ENCODE results near the gene NAA25.
A peak's percentile ranks its signal among the peaks of the same experiment; 100 is the strongest.
"Not testable (repeated sequence)": the region's sequence is repeated elsewhere in the genome, so short reads cannot be mapped to it uniquely, and the experiment has no call there.

NAA25 gene

DNA sequence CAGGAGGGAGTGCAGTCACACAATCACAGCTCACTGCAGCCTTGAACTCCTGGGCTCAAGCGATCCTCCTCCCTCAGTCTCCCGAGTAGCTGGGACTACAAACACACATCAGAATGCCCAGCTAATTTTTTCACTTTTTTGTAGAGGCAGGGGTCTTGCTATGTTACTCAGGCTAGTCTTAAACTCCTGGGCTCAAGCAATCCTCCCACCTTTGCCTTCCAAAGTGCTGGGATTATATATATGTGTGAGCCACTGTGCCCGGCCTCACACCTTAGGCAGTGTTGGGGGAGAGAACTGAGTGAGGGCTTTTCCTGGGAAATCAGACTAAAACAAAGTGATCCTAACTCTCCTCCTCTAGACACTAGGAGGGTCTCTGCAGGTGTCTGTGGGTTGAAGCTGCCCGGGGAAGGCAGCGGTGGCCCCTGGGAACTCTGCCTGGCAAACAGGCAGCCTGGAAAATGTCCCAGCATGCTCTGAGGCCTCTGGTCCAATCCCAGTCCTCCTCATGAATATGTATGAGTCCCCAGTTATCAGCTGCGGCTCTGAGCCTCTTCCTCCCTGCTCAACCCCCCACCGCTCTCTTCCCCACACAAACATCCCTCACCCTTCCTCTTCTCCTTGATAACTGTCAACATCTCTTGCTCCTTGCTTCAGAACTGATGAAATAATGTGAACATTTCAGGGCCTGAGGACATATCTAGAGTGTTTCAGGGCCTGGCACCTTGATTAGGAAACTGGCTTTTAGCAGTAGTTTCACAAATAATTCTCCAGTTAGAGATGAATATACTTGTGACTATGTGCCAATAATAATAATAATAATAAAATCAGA is 7.9 kb upstream of the NAA25 start:
- peak overlapping the region; percentile 69 for H3K27ac ChIP-seq (ENCODE audit: low read depth, low read length, severe bottlenecking)
- WGBS, 2 experiments (ENCODE audit: insufficient coverage in 2 of 2) = 26 to 35% methylated on average over 6 of the region's 7 CpGs
- no peaks in the 10 kb centered on the region for H3K36me3 ChIP-seq (ENCODE audit: control insufficient read depth, insufficient read depth, low read length)
- no peak overlapping the region for H3K4me3 ChIP-seq (ENCODE audit: extremely low read depth, insufficient read depth, low read length, poor library complexity, severe bottlenecking)
- H3K4me1 ChIP-seq (ENCODE audit: control insufficient read depth, insufficient read depth, low read length, poor library complexity, severe bottlenecking) = peaks cover 16% of the 10 kb centered on the region
- no peaks in the 10 kb centered on the region for H3K9me3 ChIP-seq (ENCODE audit: control insufficient read depth, low read length)

DNA sequence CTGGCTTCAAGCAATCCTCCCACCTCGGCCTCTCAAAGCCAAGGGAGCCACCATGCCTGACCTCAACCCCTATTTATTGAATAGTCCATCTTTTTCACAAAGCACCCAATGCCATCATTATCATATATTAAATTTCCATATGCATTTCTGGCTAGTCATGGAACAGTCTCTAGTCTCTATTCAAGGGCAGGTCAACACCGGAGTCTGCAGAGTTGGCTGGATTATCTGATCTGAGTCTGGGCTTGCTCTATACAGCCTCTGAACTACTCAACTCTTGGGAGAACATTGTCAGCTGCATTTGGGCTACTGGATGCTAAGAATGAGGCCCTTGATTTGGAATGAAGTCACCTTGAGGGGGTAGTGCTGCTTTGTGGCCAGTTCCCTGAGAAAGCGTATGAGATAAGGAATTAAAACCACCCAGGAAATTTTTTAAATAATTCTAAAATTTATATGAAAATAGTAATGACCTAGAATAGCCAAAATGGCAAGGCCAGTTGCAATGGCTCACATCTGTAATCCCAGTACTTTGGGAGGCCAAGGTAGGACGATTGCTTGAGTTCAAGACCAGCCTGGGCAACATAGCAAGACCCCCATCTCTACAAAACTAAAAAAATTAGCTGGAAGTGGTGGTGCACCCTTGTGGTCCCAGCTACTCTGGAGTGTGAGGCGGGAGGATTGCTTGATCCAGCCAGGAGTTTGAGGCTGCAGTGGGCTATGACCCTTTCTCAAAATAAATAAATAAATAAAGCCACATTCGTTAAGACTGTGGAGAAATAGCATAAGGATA is 6.9 kb upstream of the NAA25 start:
- Histone ChIP-seq H3K9me3 (ENCODE audit: control insufficient read depth, low read length) (no peaks in the 10 kb centered on the region), H3K36me3 (ENCODE audit: control insufficient read depth, insufficient read depth, low read length) (no peaks in the 10 kb centered on the region), H3K27ac (ENCODE audit: low read depth, low read length, severe bottlenecking) (no peak overlapping the region), H3K4me3 (ENCODE audit: extremely low read depth, insufficient read depth, low read length, poor library complexity, severe bottlenecking) (no peak overlapping the region), H3K4me1 (ENCODE audit: control insufficient read depth, insufficient read depth, low read length, poor library complexity, severe bottlenecking) (peaks cover 16% of the 10 kb centered on the region)
- WGBS, 2 experiments (ENCODE audit: insufficient coverage in 2 of 2) = 88 to 100% methylated on average over 1 to 3 of the region's 6 CpGs

DNA sequence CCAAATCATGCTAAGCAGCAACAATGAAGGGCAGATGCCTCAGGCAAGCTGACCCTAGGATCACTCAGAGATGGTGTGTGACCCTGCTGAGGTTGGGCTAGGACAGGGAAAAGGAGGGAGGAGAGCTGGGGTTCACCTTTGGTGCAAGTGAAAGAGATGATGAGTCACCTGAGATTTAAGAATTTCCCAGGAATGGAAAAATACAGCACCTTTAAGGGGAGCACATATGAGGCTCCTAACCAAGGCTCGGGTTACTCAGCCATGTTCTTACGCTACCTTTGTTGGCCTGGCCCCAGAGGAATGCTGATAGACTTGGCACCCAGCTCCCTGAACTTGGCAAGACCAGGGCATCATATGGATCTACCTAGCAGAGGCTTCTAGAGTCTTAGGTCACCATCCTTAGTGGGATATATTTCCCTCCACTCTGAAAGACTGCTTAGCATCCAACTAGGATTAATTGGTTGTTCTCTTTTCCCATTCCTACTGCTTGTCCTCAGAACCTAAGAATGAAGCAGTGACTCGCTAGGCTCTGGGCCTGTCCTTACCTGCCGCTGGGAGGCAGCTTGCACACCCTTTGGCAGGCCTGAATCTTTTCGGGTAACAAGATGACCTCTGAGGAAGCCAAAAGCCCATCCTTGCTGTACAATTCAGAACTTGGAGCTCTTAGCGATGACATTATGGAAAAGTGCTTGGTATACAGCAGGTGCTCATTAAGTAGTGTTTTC is 4.0 kb upstream of the NAA25 start:
- Histone ChIP-seq H3K9me3 (ENCODE audit: control insufficient read depth, low read length) (no peaks in the 10 kb centered on the region), H3K27ac (ENCODE audit: low read depth, low read length, severe bottlenecking) (no peak overlapping the region), H3K4me1 (ENCODE audit: control insufficient read depth, insufficient read depth, low read length, poor library complexity, severe bottlenecking) (peaks cover 18% of the 10 kb centered on the region), H3K36me3 (ENCODE audit: control insufficient read depth, insufficient read depth, low read length) (no peaks in the 10 kb centered on the region), H3K4me3 (ENCODE audit: extremely low read depth, insufficient read depth, low read length, poor library complexity, severe bottlenecking) (no peak overlapping the region)
- 93 to 94% methylated on average over 5 to 6 of the region's 6 CpGs for WGBS, 2 experiments (ENCODE audit: insufficient coverage in 2 of 2)

DNA sequence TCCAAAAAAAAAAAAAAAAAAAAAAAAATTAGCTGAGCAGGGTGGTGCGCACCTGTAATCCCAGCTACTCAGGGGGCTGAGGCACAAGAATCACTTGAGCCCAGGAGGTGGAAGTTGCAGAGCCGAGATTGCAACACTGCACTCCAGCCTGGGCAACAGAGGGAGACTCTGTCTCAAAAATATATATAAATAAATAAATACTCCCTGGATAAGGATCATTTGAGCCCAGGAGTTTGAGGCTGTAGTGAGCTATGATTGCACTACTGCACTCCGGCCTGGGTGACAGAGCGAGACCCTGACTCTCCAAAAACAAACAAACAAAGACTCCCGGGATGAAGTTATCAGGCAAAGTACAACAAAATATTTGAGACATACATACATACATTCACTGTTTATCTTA is 3.3 kb upstream of the NAA25 start:
- no peaks in the 10 kb centered on the region for H3K36me3 ChIP-seq (ENCODE audit: control insufficient read depth, insufficient read depth, low read length)
- H3K27ac ChIP-seq (ENCODE audit: low read depth, low read length, severe bottlenecking) = no peak overlapping the region
- no peaks in the 10 kb centered on the region for H3K9me3 ChIP-seq (ENCODE audit: control insufficient read depth, low read length)
- WGBS, 2 experiments (ENCODE audit: insufficient coverage in 2 of 2) = 88% methylated on average over 5 of the region's 5 CpGs; no CpG with 5 or more reads in 1 of the 2 experiments
- peaks cover 22% of the 10 kb centered on the region for H3K4me1 ChIP-seq (ENCODE audit: control insufficient read depth, insufficient read depth, low read length, poor library complexity, severe bottlenecking)
- no peak overlapping the region for H3K4me3 ChIP-seq (ENCODE audit: extremely low read depth, insufficient read depth, low read length, poor library complexity, severe bottlenecking)

DNA sequence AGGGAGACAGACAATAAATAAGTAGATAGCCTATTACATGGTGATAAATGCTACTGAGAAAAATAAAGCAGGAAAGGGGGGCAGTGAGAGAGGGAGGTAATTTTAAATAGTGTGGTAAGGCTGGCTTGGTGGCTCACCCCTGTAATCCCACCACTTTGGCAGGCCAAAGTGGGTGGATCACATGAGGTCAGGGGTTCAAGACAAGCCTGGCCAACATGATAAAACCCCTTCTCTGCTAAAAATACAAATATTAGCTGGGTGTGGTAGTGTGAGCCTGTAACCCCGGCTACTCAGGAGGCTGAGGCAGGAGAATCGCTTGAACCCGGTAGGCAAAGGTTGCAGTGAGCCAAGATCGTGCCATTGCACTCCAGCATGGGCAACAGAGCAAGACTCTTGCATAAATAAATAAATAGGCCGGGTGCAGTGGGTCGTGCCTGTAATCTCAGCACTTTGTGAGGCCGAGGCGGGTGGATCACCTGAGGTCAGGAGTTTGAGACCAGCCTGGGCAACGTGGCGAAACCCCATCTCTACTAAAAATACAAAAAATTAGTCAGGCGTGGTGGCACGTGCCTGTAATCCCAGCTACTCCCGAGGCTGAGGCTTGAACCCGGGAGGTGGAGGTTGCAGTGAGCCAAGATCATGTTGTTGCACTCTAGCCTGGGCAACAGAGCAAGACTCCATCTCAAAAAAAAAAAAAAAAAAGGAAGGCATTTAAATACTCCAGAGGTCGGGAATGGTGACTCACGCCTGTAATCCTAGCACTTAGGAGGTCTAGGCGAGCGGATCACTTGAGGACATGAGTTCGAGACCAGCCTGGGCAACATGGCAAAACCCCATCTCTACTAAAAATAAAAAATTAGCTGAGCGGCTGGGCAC is 2.4 kb upstream of the NAA25 start:
- peaks cover 21% of the 10 kb centered on the region for H3K4me1 ChIP-seq (ENCODE audit: control insufficient read depth, insufficient read depth, low read length, poor library complexity, severe bottlenecking)
- 93 to 99% methylated on average over 9 to 14 of the region's 20 CpGs for WGBS, 2 experiments (ENCODE audit: insufficient coverage in 2 of 2)
- H3K9me3 ChIP-seq (ENCODE audit: control insufficient read depth, low read length); H3K4me3 ChIP-seq (ENCODE audit: extremely low read depth, insufficient read depth, low read length, poor library complexity, severe bottlenecking); H3K36me3 ChIP-seq (ENCODE audit: control insufficient read depth, insufficient read depth, low read length); H3K27ac ChIP-seq (ENCODE audit: low read depth, low read length, severe bottlenecking): not testable (repeated sequence)

DNA sequence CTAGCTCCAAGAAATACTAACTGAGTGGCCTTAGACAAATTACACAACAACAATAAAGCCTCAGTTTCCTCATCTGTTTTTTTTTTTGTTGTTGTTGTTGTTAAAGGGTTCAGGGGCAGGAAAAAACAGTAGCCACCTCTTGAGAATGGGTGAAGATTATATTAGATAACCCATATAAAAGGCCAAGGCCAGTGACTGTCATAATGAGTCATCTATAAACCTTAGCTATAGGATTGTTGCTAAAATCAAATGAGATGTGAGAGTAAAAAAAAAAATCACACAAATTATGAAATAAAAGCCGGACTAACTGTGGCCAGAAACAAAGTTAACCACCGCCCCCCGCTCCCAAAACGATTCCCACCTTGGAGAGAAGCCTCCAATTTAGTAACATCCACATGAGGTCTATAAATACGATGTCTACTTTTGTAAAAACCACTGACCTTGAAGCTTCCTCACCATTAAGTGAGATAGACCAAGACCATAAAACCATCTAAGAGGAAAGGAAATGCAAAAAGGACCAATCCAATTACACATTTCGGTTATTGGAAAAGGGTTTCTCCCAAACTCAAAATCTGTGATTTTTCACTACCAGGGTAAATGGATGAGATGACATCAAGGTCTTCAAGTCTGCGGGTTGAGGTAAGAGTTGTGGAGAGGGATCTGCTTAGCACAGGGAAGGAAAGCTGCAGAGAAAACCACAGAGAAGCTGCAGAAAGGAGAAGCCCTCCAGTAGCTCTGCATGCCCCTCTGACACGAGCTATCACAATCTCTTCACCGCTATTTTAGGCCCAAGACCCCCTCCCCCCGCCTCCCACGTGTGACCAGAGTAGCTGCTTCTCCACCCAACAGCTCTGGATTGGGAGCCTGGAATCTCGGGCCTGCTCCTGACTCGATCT is 1.0 kb downstream of the NAA25 start:
- 12 to 27% methylated on average over 9 of the region's 13 CpGs for WGBS, 2 experiments (ENCODE audit: insufficient coverage in 2 of 2)

DNA sequence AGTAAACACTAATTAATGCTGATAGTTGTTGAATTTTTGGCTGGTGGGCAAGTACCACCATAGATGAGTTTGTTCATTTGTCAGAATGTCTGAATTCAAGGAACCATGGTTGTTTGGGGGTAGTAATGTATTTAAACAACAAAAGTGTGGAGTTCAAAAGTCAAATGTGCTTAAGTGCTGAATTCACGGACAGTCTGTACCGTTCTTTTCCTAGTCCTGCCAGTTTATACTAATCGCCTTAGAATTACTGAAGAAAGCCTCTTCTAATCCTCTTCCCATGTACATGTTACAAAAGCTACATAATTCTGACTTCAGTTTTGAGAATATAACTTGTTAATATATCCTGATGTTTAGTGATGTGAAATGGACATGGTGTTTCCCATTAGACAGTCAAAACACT is 2.7 kb downstream of the NAA25 start:
- Histone ChIP-seq H3K27ac (ENCODE audit: low read depth, low read length, severe bottlenecking) (no peak overlapping the region), H3K4me1 (ENCODE audit: control insufficient read depth, insufficient read depth, low read length, poor library complexity, severe bottlenecking) (peaks cover 22% of the 10 kb centered on the region), H3K36me3 (ENCODE audit: control insufficient read depth, insufficient read depth, low read length) (peaks cover 45% of the 10 kb centered on the region), H3K4me3 (ENCODE audit: extremely low read depth, insufficient read depth, low read length, poor library complexity, severe bottlenecking) (no peak overlapping the region), H3K9me3 (ENCODE audit: control insufficient read depth, low read length) (no peaks in the 10 kb centered on the region)
- WGBS, 2 experiments (ENCODE audit: insufficient coverage in 2 of 2) = 90 to 96% methylated on average over 2 to 3 of the region's 3 CpGs

More for the DNA sequence above, 1.0 kb downstream of the NAA25 start:
- H3K9me3 ChIP-seq (ENCODE audit: control insufficient read depth, low read length) = no peaks in the 10 kb centered on the region
- peak overlapping the region; percentile 83 for H3K27ac ChIP-seq (ENCODE audit: low read depth, low read length, severe bottlenecking)
- H3K4me1 ChIP-seq (ENCODE audit: control insufficient read depth, insufficient read depth, low read length, poor library complexity, severe bottlenecking) = peaks cover 28% of the 10 kb centered on the region
- H3K4me3 ChIP-seq (ENCODE audit: extremely low read depth, insufficient read depth, low read length, poor library complexity, severe bottlenecking) = peak overlapping the region; percentile 86
- H3K36me3 ChIP-seq (ENCODE audit: control insufficient read depth, insufficient read depth, low read length) = peaks cover 33% of the 10 kb centered on the region

DNA sequence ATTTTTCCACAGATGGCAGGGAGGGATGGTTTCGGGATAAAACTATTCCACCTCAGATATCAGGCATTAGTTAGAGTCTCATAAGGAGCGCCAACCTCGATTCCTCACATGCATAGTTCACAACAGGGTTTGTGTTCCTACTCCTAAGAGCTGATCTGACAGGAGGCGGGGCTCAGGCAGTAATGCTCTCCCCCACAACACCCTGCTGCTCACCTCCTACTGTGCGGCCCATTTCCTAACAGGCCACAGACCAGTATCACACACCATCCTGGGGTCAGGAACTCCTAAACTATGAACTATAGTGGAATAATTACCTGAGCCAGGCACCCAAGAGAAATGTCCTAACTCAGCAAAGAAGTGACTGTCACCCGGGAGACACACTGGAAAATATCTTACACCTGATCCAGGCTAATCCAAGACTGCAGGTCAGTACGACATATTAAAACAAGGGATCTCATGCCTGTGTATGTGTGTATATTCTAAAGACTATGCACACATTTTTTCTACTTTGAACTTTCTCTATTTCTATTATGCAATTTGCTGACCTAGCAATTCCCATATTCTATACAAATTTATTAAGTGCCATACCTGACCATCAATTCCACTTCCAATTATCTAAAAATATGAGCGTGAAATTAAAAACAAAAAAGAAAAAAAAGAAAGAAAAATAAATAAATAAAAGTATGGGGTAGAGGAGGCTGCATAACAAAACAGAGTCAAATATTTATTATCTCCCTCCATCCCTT is 4.7 kb downstream of the NAA25 start:
- Histone ChIP-seq H3K4me1 (ENCODE audit: control insufficient read depth, insufficient read depth, low read length, poor library complexity, severe bottlenecking) (peaks cover 22% of the 10 kb centered on the region), H3K36me3 (ENCODE audit: control insufficient read depth, insufficient read depth, low read length) (peaks cover 64% of the 10 kb centered on the region), H3K4me3 (ENCODE audit: extremely low read depth, insufficient read depth, low read length, poor library complexity, severe bottlenecking) (no peak overlapping the region), H3K9me3 (ENCODE audit: control insufficient read depth, low read length) (no peaks in the 10 kb centered on the region), H3K27ac (ENCODE audit: low read depth, low read length, severe bottlenecking) (no peak overlapping the region)
- 85 to 91% methylated on average over 4 to 5 of the region's 8 CpGs for WGBS, 2 experiments (ENCODE audit: insufficient coverage in 2 of 2)

DNA sequence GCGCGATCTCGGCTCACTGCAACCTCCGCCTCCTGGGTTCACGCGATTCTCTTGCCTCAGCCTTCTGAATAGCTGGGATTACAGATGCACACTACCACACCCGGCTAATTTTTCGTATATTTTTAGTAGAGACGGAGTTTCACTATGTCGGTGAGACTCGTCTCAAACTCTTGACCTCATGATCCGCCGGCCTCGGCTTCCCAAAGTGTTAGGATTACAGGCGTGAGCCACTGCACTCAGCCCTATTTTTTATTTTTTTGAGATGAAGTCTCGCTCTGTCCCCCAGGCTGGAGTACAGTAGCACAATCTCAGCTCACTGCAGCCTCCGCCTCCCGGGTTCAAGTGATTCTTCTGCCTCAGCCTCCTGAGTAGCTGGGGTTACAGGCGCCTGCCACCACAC is 5.8 kb downstream of the NAA25 start:
- H3K27ac ChIP-seq (ENCODE audit: low read depth, low read length, severe bottlenecking); H3K9me3 ChIP-seq (ENCODE audit: control insufficient read depth, low read length); H3K4me3 ChIP-seq (ENCODE audit: extremely low read depth, insufficient read depth, low read length, poor library complexity, severe bottlenecking): not testable (repeated sequence)
- 90 to 98% methylated on average over 15 to 16 of the region's 19 CpGs for WGBS, 2 experiments (ENCODE audit: insufficient coverage in 2 of 2)
- H3K4me1 ChIP-seq (ENCODE audit: control insufficient read depth, insufficient read depth, low read length, poor library complexity, severe bottlenecking) = peaks cover 22% of the 10 kb centered on the region
- peaks cover 76% of the 10 kb centered on the region for H3K36me3 ChIP-seq (ENCODE audit: control insufficient read depth, insufficient read depth, low read length)

Measured in mesodermal cell (in vitro differentiated cells).